Gastrocnemius medialis (tissue), 4 donors: ENCODE measurements around the gene CERS6. TPM values are rescaled to one million over a fixed set of nuclear protein-coding genes. Genes with fewer than 3 reads are reported as not detected.

Experiments used
- ATAC-seq, 2 donors: fragments of 150-250 bp; one replicate each; pipeline ENCODE4 v1.9.1; 2016
- DNase-seq, 2 donors: peaks; one replicate each; pipeline ENCODE4 v3.0.0-alpha.2; 2019
- H3K27ac ChIP-seq, 4 donors: fragments of 200-600 bp; sonication (generic); 1 replicate in 1 of 4; 2 replicates in 3 of 4; pipeline ENCODE4 v1.5.1; 2016 to 2018; ENCODE audit warnings: mild to moderate bottlenecking in 2 of 4, moderate library complexity in 1 of 4
- H3K27me3 ChIP-seq, 3 donors: fragments of 200-600 bp; sonication (generic) in 2 of 3; 1 replicate in 1 of 3; 2 replicates in 2 of 3; pipeline versions ENCODE4 v1.5.1 to v1.6.0; 2016 to 2019; ENCODE audit warnings: mild to moderate bottlenecking in 1 of 3, moderate library complexity in 1 of 3
- H3K36me3 ChIP-seq, 2 donors: fragments of 200-600 bp; sonication (generic) in 1 of 2; one replicate each; pipeline ENCODE4 v1.5.1; 2017 to 2018
- H3K4me1 ChIP-seq, 2 donors: fragments of 200-600 bp; sonication (generic) in 1 of 2; one replicate each; pipeline ENCODE4 v1.5.1; 2016 to 2017; ENCODE audit warnings: mild to moderate bottlenecking in 2 of 2
- H3K4me3 ChIP-seq, 4 donors: fragments of 200-600 bp; sonication (generic) in 3 of 4; 1 replicate in 1 of 4; 2 replicates in 3 of 4; pipeline ENCODE4 v1.5.1; 2016 to 2019; ENCODE audit warnings: mild to moderate bottlenecking in 2 of 4
- H3K9me3 ChIP-seq, 3 donors: fragments of 200-600 bp; sonication (generic) in 2 of 3; 1 replicate in 1 of 3; 2 replicates in 2 of 3; pipeline ENCODE4 v1.5.1; 2016 to 2019
- POLR2A ChIP-seq, 2 donors: fragments of 450-650 bp; IDR thresholded peaks; one replicate each; pipeline ENCODE4 v1.6.1; 2017; ENCODE audit warnings: antibody characterized with exemption in 2 of 2, mild to moderate bottlenecking in 2 of 2, moderate library complexity in 2 of 2
- in situ Hi-C, 4 donors: fragments of 200-750 bp; cut with MboI; loops; one replicate each; pipeline versions ENCODE4 v1.15.0 to v1.8.0; 2017; ENCODE audit warnings: low sequenced_read_pairs in 4 of 4
- intact Hi-C: fragments of 100-400 bp; cut with DNase I; formaldehyde crosslinking; loops from one replicate; pipeline ENCODE4 v1.15.1; 2023; ENCODE audit warnings: low total_unique reads
- total RNA-seq, 4 donors: library from RNA; depleted of rRNA; stranded (reverse); fragments of >200 nt; gene quantifications; one replicate each; pipeline versions ENCODE4 v1.1.0 to v1.2.3, GENCODE V29; 2016
- TF ChIP-seq, protein P1 (sequence below), 5 experiments: fragments of 450-650 bp in 3 of 5; fragments of 200-600 bp in 2 of 5; sonication (generic) in 2 of 5; IDR thresholded peaks in 4 of 5; conservative IDR thresholded peaks in 1 of 5; 1 replicate in 4 of 5; 2 replicates in 1 of 5; pipeline ENCODE4 v1.5.1; 2016 to 2019; ENCODE audit warnings: antibody characterized with exemption in 5 of 5, mild to moderate bottlenecking in 3 of 5, moderate library complexity in 3 of 5

The CERS6 gene
- total RNA-seq, 4 donors from 2014 or later = 11.9 to 18.0 (median 14.7) TPM

- Histone ChIP-seq H3K27ac (no peak overlapping the region), H3K36me3 (no peaks in the 10 kb centered on the region), H3K27me3 (no peaks in the 10 kb centered on the region), H3K9me3 (no peaks in the 10 kb centered on the region), H3K4me1 (no peaks in the 10 kb centered on the region), H3K4me3 (no peak overlapping the region)
- TF ChIP-seq, protein P1, sequence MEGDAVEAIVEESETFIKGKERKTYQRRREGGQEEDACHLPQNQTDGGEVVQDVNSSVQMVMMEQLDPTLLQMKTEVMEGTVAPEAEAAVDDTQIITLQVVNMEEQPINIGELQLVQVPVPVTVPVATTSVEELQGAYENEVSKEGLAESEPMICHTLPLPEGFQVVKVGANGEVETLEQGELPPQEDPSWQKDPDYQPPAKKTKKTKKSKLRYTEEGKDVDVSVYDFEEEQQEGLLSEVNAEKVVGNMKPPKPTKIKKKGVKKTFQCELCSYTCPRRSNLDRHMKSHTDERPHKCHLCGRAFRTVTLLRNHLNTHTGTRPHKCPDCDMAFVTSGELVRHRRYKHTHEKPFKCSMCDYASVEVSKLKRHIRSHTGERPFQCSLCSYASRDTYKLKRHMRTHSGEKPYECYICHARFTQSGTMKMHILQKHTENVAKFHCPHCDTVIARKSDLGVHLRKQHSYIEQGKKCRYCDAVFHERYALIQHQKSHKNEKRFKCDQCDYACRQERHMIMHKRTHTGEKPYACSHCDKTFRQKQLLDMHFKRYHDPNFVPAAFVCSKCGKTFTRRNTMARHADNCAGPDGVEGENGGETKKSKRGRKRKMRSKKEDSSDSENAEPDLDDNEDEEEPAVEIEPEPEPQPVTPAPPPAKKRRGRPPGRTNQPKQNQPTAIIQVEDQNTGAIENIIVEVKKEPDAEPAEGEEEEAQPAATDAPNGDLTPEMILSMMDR (IDR thresholded peaks at IDR 0.05 in 4 of 5, conservative IDR thresholded peaks at IDR 0.05 in 1 of 5) = no peak
- TF ChIP-seq POLR2A (IDR thresholded peaks at IDR 0.05) = no peak
- no peak for DNase-seq
- intact Hi-C loops (no loop called here), in situ Hi-C loops (no loop called here)
- ATAC-seq = no peak
Measured at GRCh38 chr2:168712053-168712452, 256.0 kb downstream of the CERS6 start.

- Histone ChIP-seq H3K36me3 (no peaks in the 10 kb centered on the region), H3K27me3 (no peaks in the 10 kb centered on the region), H3K4me1 (no peaks in the 10 kb centered on the region), H3K4me3 (no peak overlapping the region), H3K27ac (no peak overlapping the region), H3K9me3 (no peaks in the 10 kb centered on the region)
- no peak for DNase-seq
- TF ChIP-seq, protein P1 (IDR thresholded peaks at IDR 0.05 in 4 of 5, conservative IDR thresholded peaks at IDR 0.05 in 1 of 5) = no peak
- no peak for TF ChIP-seq POLR2A (IDR thresholded peaks at IDR 0.05)
- intact Hi-C loops = no loop called here
- in situ Hi-C loops = no loop called here
- ATAC-seq = no peak
Measured at GRCh38 chr2:168713325-168713724, 257.3 kb downstream of the CERS6 start.

GRCh38 chr2:168715849-168716248, 259.8 kb downstream of the CERS6 start:
- no peak for TF ChIP-seq POLR2A (IDR thresholded peaks at IDR 0.05)
- TF ChIP-seq, protein P1 (IDR thresholded peaks at IDR 0.05 in 4 of 5, conservative IDR thresholded peaks at IDR 0.05 in 1 of 5) = no peak
- Histone ChIP-seq H3K4me1 (no peaks in the 10 kb centered on the region), H3K27ac (no peak overlapping the region), H3K36me3 (no peaks in the 10 kb centered on the region), H3K27me3 (no peaks in the 10 kb centered on the region), H3K4me3 (no peak overlapping the region), H3K9me3 (no peaks in the 10 kb centered on the region)
- DNase-seq (no peak), ATAC-seq (no peak)
- intact Hi-C loops (no loop called here), in situ Hi-C loops (no loop called here)

DNA sequence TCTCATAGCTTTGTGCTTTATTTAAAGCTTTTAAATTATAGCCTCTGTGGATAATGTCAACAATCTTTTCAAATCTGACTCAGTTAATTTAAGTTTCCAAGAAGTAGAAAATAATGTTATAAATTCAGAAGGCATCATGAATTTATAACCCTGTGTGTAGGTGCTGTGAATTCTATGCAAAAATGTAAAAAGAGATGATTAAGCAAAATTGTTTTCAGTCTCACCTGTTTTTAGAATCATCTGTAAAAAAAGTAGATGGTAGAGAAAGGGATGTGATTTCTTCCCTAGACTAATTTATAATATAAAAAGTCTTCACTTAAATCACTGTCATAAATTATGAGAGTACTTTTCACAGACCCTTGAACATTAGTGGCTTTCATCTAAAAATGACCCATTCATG, 260.8 kb downstream of the CERS6 start:
- in situ Hi-C loops = no loop called here

More for the DNA sequence above, 260.8 kb downstream of the CERS6 start:
- intact Hi-C loops = no loop called here
- no peaks in the 10 kb centered on the region for H3K36me3 ChIP-seq
- DNase-seq (no peak), ATAC-seq (no peak)
- no peaks in the 10 kb centered on the region for H3K4me1 ChIP-seq
- H3K9me3 ChIP-seq = no peaks in the 10 kb centered on the region
- no peak overlapping the region for H3K4me3 ChIP-seq
- no peaks in the 10 kb centered on the region for H3K27me3 ChIP-seq
- no peak overlapping the region for H3K27ac ChIP-seq
- no peak for TF ChIP-seq POLR2A (IDR thresholded peaks at IDR 0.05)
- TF ChIP-seq, protein P1 (IDR thresholded peaks at IDR 0.05 in 4 of 5, conservative IDR thresholded peaks at IDR 0.05 in 1 of 5) = no peak
